ENCODE measurements around the gene SLC1A5. TPM values are rescaled to one million over a fixed set of nuclear protein-coding genes. Genes with fewer than 3 reads are reported as not detected.
"Not testable (repeated sequence)": the region's sequence is repeated elsewhere in the genome, so short reads cannot be mapped to it uniquely, and the experiment has no call there.

The SLC1A5 gene
- total RNA-seq, 1 donor from 2014 or later: 6.9 TPM

- intact Hi-C loops (cut with micrococcal nuclease): no loop called here
Measured at GRCh38 chr19:46806656-46807055, 18.3 kb upstream of the SLC1A5 start.

DNA sequence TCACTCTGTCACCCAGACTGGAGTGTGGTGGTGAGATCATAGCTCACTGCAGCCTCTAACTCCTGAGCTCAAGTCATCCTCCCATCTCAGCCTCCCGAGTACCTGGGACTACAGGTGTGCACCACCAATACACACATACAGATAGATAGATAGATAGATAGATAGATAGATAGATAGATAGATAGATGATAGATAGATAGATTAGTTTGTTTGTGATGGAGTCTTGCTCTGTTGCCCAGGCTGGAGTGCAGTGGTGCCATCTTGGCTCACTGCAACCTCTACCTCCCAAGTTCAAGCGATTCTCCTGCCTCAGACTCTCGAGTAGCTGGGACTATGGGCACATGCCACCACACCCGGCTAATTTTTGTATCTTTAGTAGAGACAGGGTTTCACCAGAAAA is 16.0 kb upstream of the SLC1A5 start:
- intact Hi-C loops (cut with micrococcal nuclease); ATAC-seq; DNase-seq: not testable (repeated sequence)

More at GRCh38 chr19:46806656-46807055, 18.3 kb upstream of the SLC1A5 start:
- ATAC-seq (no peak), DNase-seq (no peak)

DNA sequence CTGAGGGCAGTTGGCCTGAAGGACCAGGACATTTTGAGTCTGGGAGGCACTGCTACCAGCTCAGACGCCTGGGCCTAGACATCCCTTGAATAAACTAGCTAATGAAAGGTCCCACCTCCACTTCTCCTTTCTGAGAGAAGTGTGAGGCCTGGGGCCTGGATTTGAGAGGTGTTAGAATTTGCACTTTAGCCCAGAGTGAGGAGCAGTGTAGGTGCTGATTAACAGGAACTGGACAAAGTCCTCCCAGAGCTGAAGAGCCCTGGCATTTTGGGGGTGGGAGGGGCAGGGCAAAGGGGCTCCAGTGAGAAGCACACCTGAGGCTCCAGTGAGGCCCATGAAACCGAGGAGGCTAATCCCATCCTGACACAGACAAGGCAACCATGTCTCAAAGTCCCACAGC is 15.2 kb upstream of the SLC1A5 start:
- DNase-seq: no peak
- intact Hi-C loops (cut with micrococcal nuclease): no loop called here
- ATAC-seq: no peak

DNA sequence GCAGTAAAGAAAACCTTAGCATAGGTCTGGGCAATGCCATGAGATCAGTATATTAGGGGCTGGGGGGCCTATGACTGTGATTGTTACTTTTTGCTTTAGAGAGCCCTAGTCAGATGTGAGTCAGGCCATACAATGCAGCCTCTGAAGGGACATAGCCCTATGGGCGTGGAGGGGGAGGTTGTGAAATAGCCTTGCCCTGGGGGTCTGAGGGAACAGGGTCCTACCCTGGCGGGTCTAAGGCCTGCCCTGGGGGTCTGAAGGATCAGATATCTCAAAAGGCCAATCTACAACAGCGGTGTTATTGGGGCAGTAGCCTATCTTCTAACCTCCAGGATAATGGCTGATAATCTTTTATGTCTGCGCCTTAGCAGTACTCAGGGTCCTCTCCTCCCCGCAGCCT is 13.8 kb upstream of the SLC1A5 start:
- intact Hi-C loops (cut with micrococcal nuclease): no loop called here
- DNase-seq: no peak

GRCh38 chr19:46798713-46799112 is 10.3 kb upstream of the SLC1A5 start:
- intact Hi-C loops (cut with micrococcal nuclease): no loop called here
- DNase-seq (no peak), ATAC-seq (no peak)

More for the DNA sequence above, 13.8 kb upstream of the SLC1A5 start:
- no peak for ATAC-seq

DNA sequence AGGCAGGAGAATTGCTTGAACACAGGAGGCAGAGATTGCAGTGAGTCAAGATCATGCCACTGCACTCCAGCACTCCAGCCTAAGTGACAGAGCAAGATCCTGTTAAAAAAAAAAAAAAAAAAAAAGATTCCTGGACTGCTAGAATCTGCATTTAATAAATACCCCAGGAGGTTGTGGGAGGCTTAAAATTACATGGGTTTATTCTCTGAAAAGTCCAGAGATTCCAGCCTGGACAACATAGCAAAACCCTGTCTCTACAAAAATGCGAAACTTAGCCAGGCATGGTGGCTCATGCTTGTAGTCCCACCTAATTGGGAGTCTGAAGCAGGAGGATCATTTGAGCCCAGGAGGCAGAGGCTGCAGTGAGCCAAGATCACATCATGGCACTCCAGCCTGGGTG is 9.5 kb upstream of the SLC1A5 start:
- intact Hi-C loops (cut with micrococcal nuclease): no loop called here
- DNase-seq (no peak), ATAC-seq (no peak)

DNA sequence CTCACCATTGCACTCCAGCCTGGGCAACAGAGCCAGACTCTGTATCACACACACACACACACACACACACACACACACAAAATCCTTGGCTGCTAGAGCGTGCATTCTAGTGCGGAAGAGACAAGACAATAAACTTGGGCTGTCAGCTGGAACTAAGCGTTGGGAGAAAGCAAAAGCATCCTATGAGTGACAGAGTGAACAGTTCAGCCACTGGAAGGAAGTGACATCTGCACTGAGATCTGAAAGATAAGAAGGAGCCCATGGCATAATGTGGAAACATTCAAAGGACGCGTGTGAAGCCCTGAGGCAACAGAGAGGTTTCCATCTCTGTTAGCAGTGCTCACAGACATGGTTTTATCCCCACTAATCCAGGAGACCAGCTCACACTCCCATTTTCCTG is 3.5 kb upstream of the SLC1A5 start:
- ATAC-seq: no peak
- intact Hi-C loops (cut with micrococcal nuclease): no loop called here
- no peak for DNase-seq

DNA sequence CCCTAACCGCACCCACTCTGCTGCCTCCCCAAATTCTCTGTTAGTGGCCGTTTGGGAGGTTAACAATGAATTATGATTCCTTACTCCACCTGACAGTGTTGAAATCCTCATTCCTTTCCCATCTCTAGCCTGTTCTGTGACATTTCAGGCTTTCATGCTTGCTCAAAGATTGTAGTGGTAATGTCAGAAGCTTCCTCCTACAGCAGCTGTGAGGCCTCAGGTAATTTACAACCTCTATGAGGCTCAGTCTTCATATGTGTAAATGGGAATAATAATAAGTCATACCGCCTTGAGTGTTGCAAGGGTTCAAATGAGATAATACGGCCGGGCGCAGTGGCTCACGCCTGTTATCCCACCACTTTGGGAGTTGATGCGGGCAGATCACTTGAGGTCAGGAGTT is 977 bp upstream of the SLC1A5 start:
- intact Hi-C loops (cut with micrococcal nuclease): no loop called here
- DNase-seq (no peak), ATAC-seq (no peak)

DNA sequence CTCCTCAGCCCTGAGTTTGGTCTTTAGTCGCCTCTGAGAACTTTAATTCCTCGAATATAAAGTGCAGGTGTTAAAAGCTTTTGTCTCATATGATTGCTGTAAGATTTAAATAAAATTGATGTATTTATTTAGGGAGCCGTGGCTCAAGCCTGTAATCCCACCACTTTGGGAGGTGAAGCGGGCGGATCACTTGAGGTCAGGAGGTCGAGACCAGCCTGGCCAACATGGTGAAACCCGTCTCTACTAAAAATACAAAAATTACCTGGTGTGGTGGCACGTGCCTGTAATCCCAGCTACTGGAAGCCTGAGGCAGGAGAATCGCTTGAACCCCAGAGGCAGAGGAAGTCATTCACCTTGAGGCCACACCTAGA is 559 bp upstream of the SLC1A5 start:
- DNase-seq (no peak), ATAC-seq (no peak)
- intact Hi-C loops (cut with micrococcal nuclease): no loop called here

- DNase-seq: peak; percentile 78
- peak; percentile 52 for ATAC-seq
- intact Hi-C loops (cut with micrococcal nuclease): no loop called here
Measured at GRCh38 chr19:46787331-46788261, 798 bp downstream of the SLC1A5 start.

GRCh38 chr19:46787040-46787330 is 1.4 kb downstream of the SLC1A5 start:
- ATAC-seq (no peak), DNase-seq (no peak)
- intact Hi-C loops (cut with micrococcal nuclease): no loop called here

DNA sequence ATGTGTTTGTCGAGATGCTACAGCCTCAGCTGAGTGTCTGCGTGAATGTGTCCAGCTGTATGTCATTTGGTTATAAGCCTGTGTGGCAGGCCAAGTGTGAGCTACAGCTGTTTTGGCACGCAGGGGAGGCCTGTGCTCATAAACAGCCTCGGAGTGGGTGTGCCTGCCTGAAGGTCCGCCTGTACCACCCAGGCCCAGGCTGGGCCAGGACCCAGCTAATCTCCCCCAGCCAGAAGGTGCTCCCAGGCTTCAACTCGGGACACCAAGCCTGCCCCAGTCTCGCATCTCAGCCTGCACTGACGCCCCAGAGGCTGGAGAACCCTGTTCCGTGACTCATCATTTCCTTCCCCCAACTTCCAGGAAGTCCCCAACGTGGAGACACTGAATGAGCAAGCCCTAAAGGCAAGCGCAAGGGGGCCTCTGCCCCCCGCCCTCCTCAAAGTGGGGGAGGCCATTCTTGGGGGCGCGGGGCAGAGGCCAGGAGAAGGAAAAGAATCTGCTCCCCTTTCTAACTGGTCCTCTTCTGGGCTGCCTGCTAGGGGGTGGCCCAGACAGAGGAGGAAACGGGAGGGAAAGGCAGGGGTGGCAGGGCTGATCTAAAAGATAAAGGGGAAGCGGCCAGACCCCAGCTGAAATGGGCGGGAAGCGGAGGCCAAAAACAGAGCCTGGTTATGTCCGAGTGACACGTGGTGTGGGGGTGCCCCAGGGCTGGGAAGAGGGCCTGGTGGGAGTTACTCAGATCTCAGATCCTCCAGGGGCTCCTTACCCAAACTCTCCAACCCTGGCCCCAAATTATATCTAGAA is 2.0 kb downstream of the SLC1A5 start:
- DNase-seq (peak; percentile 75), ATAC-seq (peak; percentile 50)
- intact Hi-C loops (cut with micrococcal nuclease): no loop called here

GRCh38 chr19:46785980-46786235 is 2.5 kb downstream of the SLC1A5 start:
- ATAC-seq (no peak), DNase-seq (no peak)
- intact Hi-C loops (cut with micrococcal nuclease): no loop called here

- no peak for ATAC-seq
- intact Hi-C loops (cut with micrococcal nuclease): no loop called here
- DNase-seq: no peak
Measured at GRCh38 chr19:46785054-46785979, 3.1 kb downstream of the SLC1A5 start.

GRCh38 chr19:46784262-46785053 is 3.9 kb downstream of the SLC1A5 start:
- intact Hi-C loops (cut with micrococcal nuclease): no loop called here
- ATAC-seq (peak; percentile 25), DNase-seq (peak; percentile 76)

- ATAC-seq: no peak
- DNase-seq: no peak
- intact Hi-C loops (cut with micrococcal nuclease): no loop called here
Measured at GRCh38 chr19:46783670-46784069, 4.7 kb downstream of the SLC1A5 start.

DNA sequence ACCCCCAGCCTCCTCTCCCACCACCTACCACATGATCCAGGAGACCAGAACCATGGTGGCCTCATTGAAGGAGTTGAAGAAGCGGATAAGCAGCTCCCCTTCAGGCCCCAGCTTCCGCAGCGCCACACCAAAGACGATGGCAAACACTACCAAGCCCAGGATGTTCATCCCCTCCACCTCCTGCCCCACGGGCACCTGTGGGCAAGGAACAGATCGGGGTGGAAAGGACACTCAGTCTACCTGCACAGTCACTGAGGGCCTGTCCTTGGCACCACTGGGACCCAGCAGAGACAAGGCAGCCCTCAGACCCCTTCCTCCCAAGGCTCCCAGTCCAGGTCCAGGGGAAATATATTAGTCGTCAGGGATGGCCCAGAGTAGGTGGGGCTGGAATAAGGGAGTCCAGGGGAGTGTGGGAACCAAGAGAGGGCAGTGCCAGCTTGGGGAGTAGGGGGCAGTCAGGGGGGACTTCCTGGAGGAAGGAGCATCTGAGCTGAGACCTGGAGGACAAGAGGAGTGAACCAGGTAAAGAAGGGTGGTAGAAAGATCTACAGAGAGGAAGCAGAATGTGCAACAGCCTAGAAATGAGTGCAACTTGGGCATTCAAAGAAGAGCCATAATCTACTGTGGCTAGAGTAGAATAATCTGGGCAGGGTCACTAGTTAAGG is 5.9 kb downstream of the SLC1A5 start:
- ATAC-seq: no peak
- no peak for DNase-seq
- intact Hi-C loops (cut with micrococcal nuclease): no loop called here

DNA sequence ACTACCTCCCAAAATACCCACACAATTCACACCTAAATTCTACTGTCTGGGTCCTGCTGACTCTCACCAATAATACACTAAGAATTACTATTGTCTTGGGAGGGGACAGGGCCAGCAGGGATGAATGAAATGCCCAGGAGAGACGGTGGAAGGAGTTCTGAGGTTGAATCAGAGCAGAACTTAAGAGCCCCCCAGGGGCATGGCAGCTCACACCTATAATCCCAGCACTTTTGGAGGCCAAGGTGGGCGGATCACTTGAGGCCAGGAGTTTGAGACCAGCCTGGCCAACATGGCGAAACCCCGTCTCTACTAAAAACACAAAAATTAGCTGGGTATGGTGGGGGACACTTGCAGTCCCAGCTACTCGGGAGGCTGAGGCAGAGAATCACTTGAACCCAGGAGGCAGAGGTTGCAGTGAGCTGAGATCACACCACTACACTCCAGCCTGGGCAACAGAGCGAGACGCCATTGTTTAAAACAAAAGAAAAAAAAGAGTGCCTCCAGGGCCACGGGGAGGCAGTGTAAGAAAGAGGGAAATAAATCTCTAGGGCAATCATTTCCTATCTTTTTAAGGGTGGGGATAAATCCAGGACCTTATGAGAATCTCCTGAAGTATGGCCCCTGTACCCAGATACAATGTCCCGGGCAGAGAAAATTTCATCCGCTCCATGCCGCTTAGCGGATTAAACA is 10.3 kb downstream of the SLC1A5 start:
- DNase-seq; intact Hi-C loops (cut with micrococcal nuclease); ATAC-seq: not testable (repeated sequence)
